GM18520 (cell line): Measurements from ENCODE around the gene FGL2.
A peak's percentile ranks its signal among the peaks of the same experiment; 100 is the strongest.
"Not testable (repeated sequence)": the region's sequence is repeated elsewhere in the genome, so short reads cannot be mapped to it uniquely, and the experiment has no call there.

Source experiments
- ATAC-seq: cut with Tn5 transposase; IDR thresholded peaks from one replicate; pipeline ENCODE4 v1.9.1; 2021; ENCODE audit not compliant: unreplicated experiment

FGL2 gene

DNA sequence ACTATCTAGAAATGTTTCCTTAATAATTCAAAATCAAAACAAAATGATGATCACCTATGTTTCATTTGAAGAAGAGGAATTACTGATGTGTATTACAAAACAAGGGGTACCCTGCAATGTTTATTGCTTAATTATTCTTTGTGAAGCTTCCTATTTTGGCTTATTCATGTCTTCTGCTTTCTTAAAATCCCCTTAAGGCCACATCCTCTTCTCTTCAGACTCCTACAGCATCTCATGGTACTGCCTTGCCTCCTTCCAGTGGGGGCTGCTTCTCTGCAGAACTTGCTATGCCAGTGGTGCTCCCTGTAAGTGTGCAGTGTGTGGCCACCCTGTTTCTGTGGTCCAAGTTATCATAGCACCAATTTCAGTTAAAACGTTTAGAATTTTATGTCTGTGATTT, 42.2 kb downstream of the FGL2 start:
- peak; percentile 32 for ATAC-seq

DNA sequence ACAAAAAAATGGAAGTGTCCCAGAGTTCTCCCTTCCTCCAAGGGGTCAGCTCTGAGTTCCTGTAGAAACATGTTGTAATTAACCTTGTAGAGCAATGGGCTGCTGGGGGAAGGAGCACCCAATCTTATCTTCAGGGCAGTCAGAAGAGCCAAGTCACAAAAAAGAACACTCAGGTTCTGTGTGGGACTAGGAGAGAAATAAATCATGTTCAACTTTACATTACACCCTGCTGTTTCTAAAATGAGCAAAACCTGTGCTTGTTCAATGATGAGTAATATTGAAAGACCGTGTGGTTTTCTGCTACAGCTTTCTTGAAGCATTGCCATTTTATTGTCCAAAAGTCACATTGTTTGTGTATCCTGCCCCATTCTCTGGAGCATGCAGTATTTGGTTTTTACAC, 42.6 kb downstream of the FGL2 start:
- peak; percentile 71 for ATAC-seq

DNA sequence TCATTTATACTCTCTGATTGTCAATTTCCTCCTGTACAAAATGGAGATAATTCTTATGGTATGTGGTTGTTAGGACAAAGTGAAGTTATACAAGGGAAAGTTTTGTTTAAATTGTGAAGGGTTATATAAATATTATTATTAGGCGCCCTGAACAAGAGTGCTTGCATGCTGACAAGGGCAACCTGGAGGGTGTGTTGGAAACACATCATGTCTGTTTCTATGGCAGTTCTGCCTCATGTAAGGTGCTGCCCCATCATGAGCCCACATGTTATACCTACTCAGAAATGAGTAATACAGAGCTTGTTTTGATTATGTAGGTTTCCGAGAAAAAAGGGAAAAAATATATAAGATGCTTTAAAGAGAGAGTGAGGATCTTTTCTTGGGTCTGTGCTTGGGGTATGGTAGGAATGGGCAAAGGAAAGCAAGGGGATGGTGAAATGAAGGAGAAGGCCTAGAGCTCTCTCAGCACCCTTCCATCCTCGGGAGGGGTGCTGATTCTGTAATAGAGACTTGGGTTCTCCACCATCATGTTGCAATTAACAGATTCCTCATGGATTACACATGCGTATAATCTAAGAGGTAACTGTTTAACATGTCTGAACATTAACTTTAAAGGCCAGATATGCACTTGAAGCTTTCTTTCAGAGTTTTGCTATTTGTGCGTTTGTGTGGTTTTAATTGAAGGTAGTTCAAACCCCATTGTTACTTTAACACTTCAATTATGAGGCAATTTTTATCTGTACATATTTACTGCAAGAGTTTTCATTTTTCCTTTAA, 43.8 kb downstream of the FGL2 start:
- ATAC-seq = peak; percentile 28

DNA sequence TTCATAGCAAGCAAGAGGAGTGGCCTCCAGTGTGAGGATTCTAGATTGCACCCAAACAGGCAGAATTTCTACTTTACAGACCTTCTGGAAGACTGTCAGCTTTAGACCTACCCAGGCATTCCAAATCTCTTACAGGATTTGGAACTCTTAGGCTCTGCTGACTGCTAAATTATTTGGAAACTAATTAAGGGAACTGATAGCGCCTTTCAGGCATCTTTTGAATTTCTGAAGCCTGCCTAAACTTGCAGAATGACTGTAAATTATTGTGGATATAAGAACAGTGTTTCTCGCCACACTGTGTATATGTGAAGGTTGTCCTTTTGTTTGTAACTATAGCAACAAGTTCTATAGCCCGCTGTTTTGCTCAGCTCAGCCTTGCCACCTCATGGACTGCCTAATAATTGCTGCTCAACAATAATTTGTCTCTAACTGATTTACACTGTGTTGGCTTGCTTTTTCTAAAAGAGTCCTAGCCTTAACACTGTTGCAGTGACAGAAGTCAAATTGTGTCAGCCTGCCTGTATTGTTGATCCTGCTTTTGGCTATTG, 44.6 kb downstream of the FGL2 start:
- not testable (repeated sequence) for ATAC-seq

DNA sequence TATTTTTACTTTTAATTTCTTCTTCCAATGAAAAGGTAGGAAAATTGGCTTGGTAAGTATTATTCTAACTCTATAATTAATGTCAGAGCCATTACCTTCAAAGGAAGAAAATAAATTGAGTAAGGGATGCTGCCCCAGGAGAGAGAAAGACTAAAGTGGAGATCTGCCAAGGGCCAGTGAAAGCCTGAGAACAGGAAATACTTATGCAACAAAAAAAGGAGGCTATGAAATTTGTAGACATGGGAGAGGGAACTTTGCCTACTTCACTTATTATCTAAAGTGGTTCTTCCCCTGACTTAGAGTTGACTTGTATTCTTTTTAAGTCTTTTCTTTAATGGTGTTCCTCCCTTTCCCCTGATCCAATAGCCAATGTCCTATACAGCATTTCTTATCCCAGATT, 47.4 kb downstream of the FGL2 start:
- not testable (repeated sequence) for ATAC-seq
